HepG2 (cell line): ENCODE results near the gene LSM8. TPM values are rescaled to one million over a fixed set of nuclear protein-coding genes. Genes with fewer than 3 reads are reported as not detected.

ENCODE experiments used
- ARID3A ChIP-seq: IDR thresholded peaks from 2 replicates; pipeline ENCODE4 v1.6.1; 2012; ENCODE audit warnings: low read depth, low read length, improper control_type of control experiment
- BRCA1 ChIP-seq: sonication (generic); formaldehyde crosslinking; IDR thresholded peaks from 2 replicates; pipeline ENCODE4 v1.4.0; 2020; ENCODE audit warnings: missing genetic modification reagents
- CC2D1A ChIP-seq: sonication (generic); formaldehyde crosslinking; IDR thresholded peaks from 2 replicates; pipeline ENCODE4 v1.8.1; 2023; ENCODE audit warnings: mild to moderate bottlenecking, missing genetic modification reagents
- ETV5 ChIP-seq: IDR thresholded peaks from 2 replicates; pipeline ENCODE4 v1.6.1; 2018; ENCODE audit warnings: missing biosample characterization, missing genetic modification reagents, inconsistent platforms, borderline replicate concordance
- HNRNPLL ChIP-seq: fragments of 200-400 bp; formaldehyde crosslinking; IDR thresholded peaks from 2 replicates; pipeline ENCODE4 v1.6.1; 2017; ENCODE audit warnings: mild to moderate bottlenecking, low read depth, low read length; ENCODE audit not compliant: poor library complexity, severe bottlenecking
- IKZF4 ChIP-seq: sonication (generic); formaldehyde crosslinking; IDR thresholded peaks from 2 replicates; pipeline ENCODE4 v1.5.1; 2020; ENCODE audit warnings: borderline replicate concordance, mild to moderate bottlenecking, low read depth, missing genetic modification reagents; ENCODE audit errors: not compliant biosample characterization
- ISL2 ChIP-seq: sonication (generic); formaldehyde crosslinking; IDR thresholded peaks from 2 replicates; pipeline ENCODE4 v1.5.0; 2020; ENCODE audit warnings: missing genetic modification reagents
- JUND ChIP-seq: sonication (generic); formaldehyde crosslinking; IDR thresholded peaks from 2 replicates; pipeline ENCODE4 v1.8.0; 2022; ENCODE audit warnings: mild to moderate bottlenecking, missing genetic modification reagents
- KDM6A ChIP-seq: IDR thresholded peaks from 2 replicates; pipeline ENCODE4 v1.6.1; 2016; ENCODE audit warnings: low read depth
- LRRFIP1 ChIP-seq: sonication (generic); formaldehyde crosslinking; conservative IDR thresholded peaks from 2 replicates; pipeline ENCODE4 v1.4.0; 2020; ENCODE audit warnings: missing genetic modification reagents
- RARG ChIP-seq: sonication (generic); formaldehyde crosslinking; IDR thresholded peaks from 2 replicates; pipeline ENCODE4 v1.4.0; 2020; ENCODE audit warnings: low read depth, mild to moderate bottlenecking, missing genetic modification reagents
- RFXANK ChIP-seq: IDR thresholded peaks from 2 replicates; pipeline ENCODE4 v1.6.1; 2016
- SPEN ChIP-seq: sonication (generic); formaldehyde crosslinking; IDR thresholded peaks from 2 replicates; pipeline ENCODE4 v1.5.1; 2020; ENCODE audit warnings: low read depth, mild to moderate bottlenecking, missing genetic modification reagents
- ZFP36L2 ChIP-seq: sonication (generic); formaldehyde crosslinking; IDR thresholded peaks from 2 replicates; pipeline ENCODE4 v1.4.0; 2020; ENCODE audit warnings: missing genetic modification reagents
- ZNF256 ChIP-seq: sonication (generic); formaldehyde crosslinking; conservative IDR thresholded peaks from 2 replicates; pipeline ENCODE4 v1.4.0; 2020; ENCODE audit warnings: missing genetic modification reagents
- ZNF331 ChIP-seq: sonication (generic); formaldehyde crosslinking; IDR thresholded peaks from 2 replicates; pipeline ENCODE4 v1.4.0; 2020; ENCODE audit warnings: missing genetic modification reagents
- ZNF451 ChIP-seq: sonication (generic); formaldehyde crosslinking; IDR thresholded peaks from 2 replicates; pipeline ENCODE4 v1.5.0; 2020; ENCODE audit warnings: mild to moderate bottlenecking, missing genetic modification reagents
- ZNF501 ChIP-seq: sonication (generic); formaldehyde crosslinking; IDR thresholded peaks from 2 replicates; pipeline ENCODE4 v1.5.1; 2020; ENCODE audit warnings: mild to moderate bottlenecking, moderate library complexity, missing genetic modification reagents
- ZNF547 ChIP-seq: sonication (generic); formaldehyde crosslinking; IDR thresholded peaks from 2 replicates; pipeline ENCODE4 v1.5.1; 2020; ENCODE audit warnings: mild to moderate bottlenecking, missing genetic modification reagents
- ZNF614 ChIP-seq: IDR thresholded peaks from 2 replicates; pipeline ENCODE4 v1.6.1; 2018; ENCODE audit warnings: missing biosample characterization, missing genetic modification reagents, inconsistent platforms, borderline replicate concordance
- ZNF746 ChIP-seq: sonication (generic); formaldehyde crosslinking; IDR thresholded peaks from 2 replicates; pipeline ENCODE4 v1.8.0; 2022; ENCODE audit warnings: mild to moderate bottlenecking, missing genetic modification reagents
- ZNF776 ChIP-seq: sonication (generic); formaldehyde crosslinking; IDR thresholded peaks from 2 replicates; pipeline ENCODE4 v1.4.0; 2020; ENCODE audit warnings: mild to moderate bottlenecking, missing genetic modification reagents
- ZSCAN31 ChIP-seq: sonication (generic); formaldehyde crosslinking; IDR thresholded peaks from 2 replicates; pipeline ENCODE4 v1.5.0; 2020; ENCODE audit warnings: low read depth, mild to moderate bottlenecking, missing genetic modification reagents
- polyA plus RNA-seq, 8 experiments: library from polyadenylated mRNA; depleted of rRNA in 3 of 8; stranded (reverse) in 7 of 8; unstranded in 1 of 8; fragments of >200 nt; fragmentation: Illumina TruSeq in 4 of 8; extraction: Trizol in 4 of 8; gene quantifications; 2 replicates each; pipeline versions ENCODE4 v1.2.1 to v1.2.3, GENCODE V29; 2011 to 2016; ENCODE audit warnings: low read depth in 4 of 8, missing spikeins in 1 of 8, mixed read lengths in 1 of 8; ENCODE audit not compliant: insufficient read depth in 1 of 8
- total RNA-seq, 5 experiments: library from RNA; depleted of rRNA; stranded (reverse); fragments of >200 nt; fragmentation: Illumina TruSeq; extraction: Trizol; gene quantifications; 2 replicates each; pipeline ENCODE4 v1.2.3, GENCODE V29; 2016; ENCODE audit warnings: low read depth in 1 of 5
- TF ChIP-seq, protein P1 (sequence below): IDR thresholded peaks from 2 replicates; pipeline ENCODE4 v1.6.1; 2012; ENCODE audit warnings: inconsistent platforms
- TF ChIP-seq, protein P2 (sequence below): sonication (generic); formaldehyde crosslinking; IDR thresholded peaks from 2 replicates; pipeline ENCODE4 v1.5.0; 2020; ENCODE audit warnings: missing genetic modification reagents

LSM8 gene
- total and polyA plus RNA-seq, 2 of the 13 experiments (the other 11 are each of a cell fraction or from before 2014, with no cell fraction given) = 44.3 to 67.3 TPM

DNA sequence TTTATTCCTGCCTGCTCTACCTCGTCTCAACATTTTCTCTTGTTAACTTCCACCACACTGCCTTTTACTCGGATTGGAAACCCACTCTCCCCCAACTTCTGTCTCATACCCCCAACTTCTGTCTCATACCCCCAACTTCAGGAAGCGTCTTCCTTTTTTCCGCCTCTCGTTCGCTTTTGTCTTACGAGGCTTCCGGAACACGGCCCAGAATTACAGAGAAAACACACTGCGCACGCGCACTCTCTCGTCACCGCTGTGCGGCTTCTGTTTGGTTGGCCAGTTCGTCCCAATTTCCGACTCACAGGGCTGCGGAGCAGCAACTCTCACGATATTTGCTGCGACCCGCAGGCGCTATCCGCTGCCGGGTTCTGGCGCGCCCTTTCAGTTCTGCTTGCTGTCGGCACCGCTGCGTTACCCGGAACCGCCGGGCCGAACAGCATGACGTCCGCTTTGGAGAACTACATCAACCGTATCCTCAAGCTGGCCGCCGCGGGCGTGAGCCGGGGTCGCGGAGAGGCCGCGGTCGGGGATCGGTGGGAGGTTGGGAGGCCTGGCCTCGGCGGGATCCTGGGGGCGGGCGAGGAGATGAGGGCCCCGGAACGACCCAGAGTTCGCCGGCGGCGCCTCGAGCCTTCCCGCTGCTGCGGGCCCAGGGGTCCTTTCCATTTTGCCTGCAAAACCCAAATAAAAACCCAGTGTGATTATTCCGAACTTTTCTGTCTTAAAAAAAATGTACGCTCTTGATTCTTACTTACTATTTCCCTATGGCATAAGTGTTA is at the start of gene LSM8 (continued):
- TF ChIP-seq RARG (CRISPR knock-in tag) (no peak), ZNF614 (peak; percentile 61; the same call in 1 of the 2 replicates), ZNF256 (CRISPR knock-in tag) (no peak; the same call in 1 of the 2 replicates), ARID3A (0 out of 2 replicates have a peak, but pooled peaks have one; percentile 28), RFXANK (CRISPR knock-in tag) (peak; percentile 75; the same call in 1 of the 2 replicates), JUND (0 out of 2 replicates have a peak, but pooled peaks have one; percentile 36), ISL2 (CRISPR knock-in tag) (no peak), ETV5 (CRISPR knock-in tag) (peak; percentile 57), ZNF776 (CRISPR knock-in tag) (peak; percentile 58; the same call in 1 of the 2 replicates), ZNF746 (CRISPR knock-in tag) (0 out of 2 replicates have a peak, but pooled peaks have one; percentile 36), ZNF331 (CRISPR knock-in tag) (peak; percentile 82), ZNF547 (CRISPR knock-in tag) (peak; percentile 82; the same call in 1 of the 2 replicates), HNRNPLL (peak; percentile 91), ZSCAN31 (CRISPR knock-in tag) (peak; percentile 31; the same call in 1 of the 2 replicates), ZNF501 (CRISPR knock-in tag) (peak; percentile 97), ZFP36L2 (CRISPR knock-in tag) (no peak), IKZF4 (CRISPR knock-in tag) (peak; percentile 41), CC2D1A (CRISPR knock-in tag) (no peak; the same call in 1 of the 2 replicates), BRCA1 (CRISPR knock-in tag) (0 out of 2 replicates have a peak, but pooled peaks have one; percentile 48), ZNF451 (no peak), KDM6A (CRISPR knock-in tag) (no peak), SPEN (CRISPR knock-in tag) (peak; percentile 79), LRRFIP1 (CRISPR knock-in tag) (no peak)
- TF ChIP-seq, protein P1, sequence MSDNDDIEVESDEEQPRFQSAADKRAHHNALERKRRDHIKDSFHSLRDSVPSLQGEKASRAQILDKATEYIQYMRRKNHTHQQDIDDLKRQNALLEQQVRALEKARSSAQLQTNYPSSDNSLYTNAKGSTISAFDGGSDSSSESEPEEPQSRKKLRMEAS = peak; percentile 83
- TF ChIP-seq, protein P2, sequence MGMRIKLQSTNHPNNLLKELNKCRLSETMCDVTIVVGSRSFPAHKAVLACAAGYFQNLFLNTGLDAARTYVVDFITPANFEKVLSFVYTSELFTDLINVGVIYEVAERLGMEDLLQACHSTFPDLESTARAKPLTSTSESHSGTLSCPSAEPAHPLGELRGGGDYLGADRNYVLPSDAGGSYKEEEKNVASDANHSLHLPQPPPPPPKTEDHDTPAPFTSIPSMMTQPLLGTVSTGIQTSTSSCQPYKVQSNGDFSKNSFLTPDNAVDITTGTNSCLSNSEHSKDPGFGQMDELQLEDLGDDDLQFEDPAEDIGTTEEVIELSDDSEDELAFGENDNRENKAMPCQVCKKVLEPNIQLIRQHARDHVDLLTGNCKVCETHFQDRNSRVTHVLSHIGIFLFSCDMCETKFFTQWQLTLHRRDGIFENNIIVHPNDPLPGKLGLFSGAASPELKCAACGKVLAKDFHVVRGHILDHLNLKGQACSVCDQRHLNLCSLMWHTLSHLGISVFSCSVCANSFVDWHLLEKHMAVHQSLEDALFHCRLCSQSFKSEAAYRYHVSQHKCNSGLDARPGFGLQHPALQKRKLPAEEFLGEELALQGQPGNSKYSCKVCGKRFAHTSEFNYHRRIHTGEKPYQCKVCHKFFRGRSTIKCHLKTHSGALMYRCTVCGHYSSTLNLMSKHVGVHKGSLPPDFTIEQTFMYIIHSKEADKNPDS = no peak
